ENCODE results near the gene NRARP.

Gene NRARP

GRCh38 chr9:137254624-137255447 is 47.2 kb downstream of the NRARP start, which contains the start of gene NELFB:
NELFB (plus strand) TSS chr9:137255327.
- no peak for TF ChIP-seq CTCF (IDR thresholded peaks at IDR 0.05; ENCODE audit: insufficient read depth, missing control alignments)
- DNase-seq (ENCODE audit: insufficient read length, low spot score), result peak; percentile 100
- no peak for FAIRE-seq

- DNase-seq (ENCODE audit: insufficient read length, low spot score) (no peak), FAIRE-seq (no peak)
- TF ChIP-seq CTCF (IDR thresholded peaks at IDR 0.05; ENCODE audit: insufficient read depth, missing control alignments), result no peak
These were observed 48.1 kb downstream of the NRARP start for GRCh38 chr9:137253717-137254623.

- TF ChIP-seq CTCF (IDR thresholded peaks at IDR 0.05; ENCODE audit: insufficient read depth, missing control alignments), result no peak
- DNase-seq (ENCODE audit: insufficient read length, low spot score) (no peak), FAIRE-seq (no peak)
These were observed 49.2 kb downstream of the NRARP start for GRCh38 chr9:137252555-137253506.

- DNase-seq (ENCODE audit: insufficient read length, low spot score) (no peak), FAIRE-seq (no peak)
These were observed 50.4 kb downstream of the NRARP start for GRCh38 chr9:137251490-137252268.

GRCh38 chr9:137251194-137251461 is 50.9 kb downstream of the NRARP start, which contains the start of gene STPG3:
STPG3 (plus strand) TSS chr9:137251286; CDS start chr9:137251287, 1 bp downstream.
- no peak for TF ChIP-seq CTCF (IDR thresholded peaks at IDR 0.05; ENCODE audit: insufficient read depth, missing control alignments)
- FAIRE-seq (no peak), DNase-seq (ENCODE audit: insufficient read length, low spot score) (no peak)

More at GRCh38 chr9:137251490-137252268, 50.4 kb downstream of the NRARP start:
- no peak for TF ChIP-seq CTCF (IDR thresholded peaks at IDR 0.05; ENCODE audit: insufficient read depth, missing control alignments)

Data from D721Med (cell line).